Measurements from ENCODE around the gene SHKBP1.
A peak's percentile ranks its signal among the peaks of the same experiment; 100 is the strongest.
"Not testable (repeated sequence)": the region's sequence is repeated elsewhere in the genome, so short reads cannot be mapped to it uniquely, and the experiment has no call there.

The SHKBP1 gene

GRCh38 chr19:40588926-40589569 lies 12.4 kb downstream of the SHKBP1 start:
- no peak overlapping the region for H3K9ac ChIP-seq (ENCODE audit: low read length)

GRCh38 chr19:40589591-40590429 lies 13.1 kb downstream of the SHKBP1 start:
- Histone ChIP-seq H3K9ac (ENCODE audit: low read length) (no peak overlapping the region), H3K27ac (ENCODE audit: low read depth, low read length) (no peak overlapping the region), H3K4me1 (ENCODE audit: insufficient read depth, low read length) (no peaks in the 10 kb centered on the region), H3K27me3 (ENCODE audit: control insufficient read depth in 1 of 2, insufficient read depth in 2 of 2, low read length in 2 of 2) (peaks cover 0 to 2% of the 10 kb centered on the region in 2 donors), H3K9me3 (ENCODE audit: low read length) (no peaks in the 10 kb centered on the region), H3K36me3 (ENCODE audit: insufficient read depth, low read length) (no peaks in the 10 kb centered on the region), H3K4me3 (ENCODE audit: low read depth in 1 of 2, low read length in 2 of 2) (no peak overlapping the region)

More at GRCh38 chr19:40588926-40589569, 12.4 kb downstream of the SHKBP1 start:
- Histone ChIP-seq H3K36me3 (ENCODE audit: insufficient read depth, low read length) (no peaks in the 10 kb centered on the region), H3K4me1 (ENCODE audit: insufficient read depth, low read length) (no peaks in the 10 kb centered on the region), H3K4me3 (ENCODE audit: low read depth in 1 of 2, low read length in 2 of 2) (no peak overlapping the region), H3K27me3 (ENCODE audit: control insufficient read depth in 1 of 2, insufficient read depth in 2 of 2, low read length in 2 of 2) (no peaks in the 10 kb centered on the region), H3K27ac (ENCODE audit: low read depth, low read length) (no peak overlapping the region), H3K9me3 (ENCODE audit: low read length) (no peaks in the 10 kb centered on the region)

GRCh38 chr19:40590464-40591265 lies 14.0 kb downstream of the SHKBP1 start:
- peaks cover 0 to 11% of the 10 kb centered on the region in 2 donors for H3K27me3 ChIP-seq (ENCODE audit: control insufficient read depth in 1 of 2, insufficient read depth in 2 of 2, low read length in 2 of 2)
- no peaks in the 10 kb centered on the region for H3K36me3 ChIP-seq (ENCODE audit: insufficient read depth, low read length)
- no peak overlapping the region for H3K9ac ChIP-seq (ENCODE audit: low read length)
- no peak overlapping the region for H3K4me3 ChIP-seq (ENCODE audit: low read depth in 1 of 2, low read length in 2 of 2)
- no peaks in the 10 kb centered on the region for H3K4me1 ChIP-seq (ENCODE audit: insufficient read depth, low read length)
- no peaks in the 10 kb centered on the region for H3K9me3 ChIP-seq (ENCODE audit: low read length)
- no peak overlapping the region for H3K27ac ChIP-seq (ENCODE audit: low read depth, low read length)

- not testable (repeated sequence) for H3K9me3 ChIP-seq (ENCODE audit: low read length); H3K9ac ChIP-seq (ENCODE audit: low read length); H3K27ac ChIP-seq (ENCODE audit: low read depth, low read length); H3K36me3 ChIP-seq (ENCODE audit: insufficient read depth, low read length); H3K4me1 ChIP-seq (ENCODE audit: insufficient read depth, low read length); H3K4me3 ChIP-seq (ENCODE audit: low read depth in 1 of 2, low read length in 2 of 2)
- H3K27me3 ChIP-seq (ENCODE audit: control insufficient read depth in 1 of 2, insufficient read depth in 2 of 2, low read length in 2 of 2) = peaks cover 6 to 18% of the 10 kb centered on the region in 2 donors
Observed at GRCh38 chr19:40591724-40592123, 15.1 kb downstream of the SHKBP1 start.

- Histone ChIP-seq H3K27ac (ENCODE audit: low read depth, low read length) (no peak overlapping the region), H3K4me3 (ENCODE audit: low read depth in 1 of 2, low read length in 2 of 2) (no peak overlapping the region), H3K9ac (ENCODE audit: low read length) (no peak overlapping the region), H3K36me3 (ENCODE audit: insufficient read depth, low read length) (no peaks in the 10 kb centered on the region), H3K27me3 (ENCODE audit: control insufficient read depth in 1 of 2, insufficient read depth in 2 of 2, low read length in 2 of 2) (peaks cover 6 to 21% of the 10 kb centered on the region in 2 donors), H3K4me1 (ENCODE audit: insufficient read depth, low read length) (no peaks in the 10 kb centered on the region), H3K9me3 (ENCODE audit: low read length) (no peaks in the 10 kb centered on the region)
Observed at GRCh38 chr19:40592170-40592569, 15.5 kb downstream of the SHKBP1 start.

GRCh38 chr19:40594255-40594654 lies 17.6 kb downstream of the SHKBP1 start:
- peaks cover 12 to 37% of the 10 kb centered on the region in 2 donors for H3K27me3 ChIP-seq (ENCODE audit: control insufficient read depth in 1 of 2, insufficient read depth in 2 of 2, low read length in 2 of 2)
- no peak overlapping the region for H3K27ac ChIP-seq (ENCODE audit: low read depth, low read length)
- H3K9ac ChIP-seq (ENCODE audit: low read length) = no peak overlapping the region
- peaks cover 8% of the 10 kb centered on the region for H3K4me1 ChIP-seq (ENCODE audit: insufficient read depth, low read length)
- H3K36me3 ChIP-seq (ENCODE audit: insufficient read depth, low read length) = no peaks in the 10 kb centered on the region
- no peaks in the 10 kb centered on the region for H3K9me3 ChIP-seq (ENCODE audit: low read length)
- no peak overlapping the region for H3K4me3 ChIP-seq (ENCODE audit: low read depth in 1 of 2, low read length in 2 of 2)

- H3K36me3 ChIP-seq (ENCODE audit: insufficient read depth, low read length) = no peaks in the 10 kb centered on the region
- H3K27me3 ChIP-seq (ENCODE audit: control insufficient read depth in 1 of 2, insufficient read depth in 2 of 2, low read length in 2 of 2) = peaks cover 12 to 39% of the 10 kb centered on the region in 2 donors
- no peak overlapping the region for H3K4me3 ChIP-seq (ENCODE audit: low read depth in 1 of 2, low read length in 2 of 2)
- H3K27ac ChIP-seq (ENCODE audit: low read depth, low read length) = no peak overlapping the region
- no peaks in the 10 kb centered on the region for H3K9me3 ChIP-seq (ENCODE audit: low read length)
- no peak overlapping the region for H3K9ac ChIP-seq (ENCODE audit: low read length)
- peaks cover 8% of the 10 kb centered on the region for H3K4me1 ChIP-seq (ENCODE audit: insufficient read depth, low read length)
Observed at GRCh38 chr19:40594657-40595091, 18.0 kb downstream of the SHKBP1 start.

- peaks cover 12 to 56% of the 10 kb centered on the region in 2 donors for H3K27me3 ChIP-seq (ENCODE audit: control insufficient read depth in 1 of 2, insufficient read depth in 2 of 2, low read length in 2 of 2)
- no peak overlapping the region for H3K9ac ChIP-seq (ENCODE audit: low read length)
- peak overlapping the region in 1 of 2 donors; percentile 31 for H3K4me3 ChIP-seq (ENCODE audit: low read depth in 1 of 2, low read length in 2 of 2)
- no peaks in the 10 kb centered on the region for H3K9me3 ChIP-seq (ENCODE audit: low read length)
- no peak overlapping the region for H3K27ac ChIP-seq (ENCODE audit: low read depth, low read length)
- no peaks in the 10 kb centered on the region for H3K36me3 ChIP-seq (ENCODE audit: insufficient read depth, low read length)
- peaks cover 21% of the 10 kb centered on the region for H3K4me1 ChIP-seq (ENCODE audit: insufficient read depth, low read length)
Observed at GRCh38 chr19:40596608-40597328, 20.1 kb downstream of the SHKBP1 start.

GRCh38 chr19:40597329-40597838 lies 20.7 kb downstream of the SHKBP1 start:
- H3K9ac ChIP-seq (ENCODE audit: low read length) = no peak overlapping the region
- no peaks in the 10 kb centered on the region for H3K36me3 ChIP-seq (ENCODE audit: insufficient read depth, low read length)
- no peaks in the 10 kb centered on the region for H3K9me3 ChIP-seq (ENCODE audit: low read length)
- peaks cover 27% of the 10 kb centered on the region for H3K4me1 ChIP-seq (ENCODE audit: insufficient read depth, low read length)
- H3K27ac ChIP-seq (ENCODE audit: low read depth, low read length) = no peak overlapping the region
- H3K27me3 ChIP-seq (ENCODE audit: control insufficient read depth in 1 of 2, insufficient read depth in 2 of 2, low read length in 2 of 2) = peaks cover 12 to 62% of the 10 kb centered on the region in 2 donors
- peak overlapping the region in 1 of 2 donors; percentile 31 for H3K4me3 ChIP-seq (ENCODE audit: low read depth in 1 of 2, low read length in 2 of 2)

- H3K4me1 ChIP-seq (ENCODE audit: insufficient read depth, low read length) = peaks cover 36% of the 10 kb centered on the region
- H3K27me3 ChIP-seq (ENCODE audit: control insufficient read depth in 1 of 2, insufficient read depth in 2 of 2, low read length in 2 of 2) = peaks cover 12 to 67% of the 10 kb centered on the region in 2 donors
- no peak overlapping the region for H3K27ac ChIP-seq (ENCODE audit: low read depth, low read length)
- no peak overlapping the region for H3K4me3 ChIP-seq (ENCODE audit: low read depth in 1 of 2, low read length in 2 of 2)
- H3K9me3 ChIP-seq (ENCODE audit: low read length) = no peaks in the 10 kb centered on the region
- no peaks in the 10 kb centered on the region for H3K36me3 ChIP-seq (ENCODE audit: insufficient read depth, low read length)
- no peak overlapping the region for H3K9ac ChIP-seq (ENCODE audit: low read length)
Observed at GRCh38 chr19:40598121-40598917, 21.6 kb downstream of the SHKBP1 start.

Measured in muscle layer of colon (tissue), 2 donors.